Testis (tissue), 2 donors: ENCODE measurements around the gene TMEM242.

ENCODE experiments used
- POLR2A ChIP-seq: fragments of 450-650 bp; IDR thresholded peaks from one replicate; pipeline ENCODE4 v1.6.1; 2017; ENCODE audit warnings: antibody characterized with exemption, mild to moderate bottlenecking, moderate library complexity
- TF ChIP-seq, protein P1 (sequence below), 3 experiments: fragments of 450-650 bp in 2 of 3; fragments of 200-600 bp in 1 of 3; sonication (generic) in 1 of 3; IDR thresholded peaks; one replicate each; pipeline ENCODE4 v1.5.1; 2016 to 2019; ENCODE audit warnings: antibody characterized with exemption in 3 of 3, mild to moderate bottlenecking in 2 of 3, moderate library complexity in 1 of 3

DNA sequence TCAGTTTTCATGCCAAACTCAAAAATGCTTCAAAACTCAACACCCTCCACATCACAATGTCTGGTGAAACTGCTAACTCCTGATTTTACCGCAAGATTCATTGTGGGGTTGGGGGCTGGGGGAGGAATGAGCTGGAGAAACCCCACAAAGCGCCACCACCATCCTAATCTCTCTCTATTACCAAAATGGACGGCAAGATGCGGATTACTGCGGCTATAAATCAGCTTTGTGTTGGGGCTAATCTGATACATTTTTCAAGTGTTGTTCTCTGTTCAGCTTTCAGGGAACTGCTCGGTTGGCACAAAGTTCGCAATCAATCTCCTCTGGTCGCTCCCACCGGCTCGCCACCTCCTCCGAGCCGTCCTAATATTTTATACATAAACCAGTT lies 83.7 kb downstream of the TMEM242 start:
- TF ChIP-seq, protein P1, sequence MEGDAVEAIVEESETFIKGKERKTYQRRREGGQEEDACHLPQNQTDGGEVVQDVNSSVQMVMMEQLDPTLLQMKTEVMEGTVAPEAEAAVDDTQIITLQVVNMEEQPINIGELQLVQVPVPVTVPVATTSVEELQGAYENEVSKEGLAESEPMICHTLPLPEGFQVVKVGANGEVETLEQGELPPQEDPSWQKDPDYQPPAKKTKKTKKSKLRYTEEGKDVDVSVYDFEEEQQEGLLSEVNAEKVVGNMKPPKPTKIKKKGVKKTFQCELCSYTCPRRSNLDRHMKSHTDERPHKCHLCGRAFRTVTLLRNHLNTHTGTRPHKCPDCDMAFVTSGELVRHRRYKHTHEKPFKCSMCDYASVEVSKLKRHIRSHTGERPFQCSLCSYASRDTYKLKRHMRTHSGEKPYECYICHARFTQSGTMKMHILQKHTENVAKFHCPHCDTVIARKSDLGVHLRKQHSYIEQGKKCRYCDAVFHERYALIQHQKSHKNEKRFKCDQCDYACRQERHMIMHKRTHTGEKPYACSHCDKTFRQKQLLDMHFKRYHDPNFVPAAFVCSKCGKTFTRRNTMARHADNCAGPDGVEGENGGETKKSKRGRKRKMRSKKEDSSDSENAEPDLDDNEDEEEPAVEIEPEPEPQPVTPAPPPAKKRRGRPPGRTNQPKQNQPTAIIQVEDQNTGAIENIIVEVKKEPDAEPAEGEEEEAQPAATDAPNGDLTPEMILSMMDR (IDR thresholded peaks at IDR 0.05): no peak
- no peak for TF ChIP-seq POLR2A
